Dedifferentiated amniotic fluid mesenchymal stem cell (primary cell): Measurements from ENCODE around the gene FBLN5.

ENCODE experiments used
- DNase-seq: peaks from one replicate; pipeline ENCODE4 v3.0.0-alpha.2; 2016; ENCODE audit errors: extremely low spot score

The FBLN5 gene

GRCh38 chr14:91947475-91948184, at the start of gene FBLN5:
FBLN5 (minus strand) TSS chr14:91947694; CDS start chr14:91947229, 465 bp downstream.
- DNase-seq = peak; percentile 95

- DNase-seq = peak; percentile 61
Measured at GRCh38 chr14:91996948-91997371, 49.5 kb upstream of the FBLN5 start.

- no peak for DNase-seq
Measured at GRCh38 chr14:91987192-91987591, 39.7 kb upstream of the FBLN5 start.

GRCh38 chr14:91985521-91986255, 38.2 kb upstream of the FBLN5 start:
- DNase-seq = no peak

- no peak for DNase-seq
Measured at GRCh38 chr14:91985008-91985407, 37.5 kb upstream of the FBLN5 start.

GRCh38 chr14:91983588-91983987, 36.1 kb upstream of the FBLN5 start:
- DNase-seq = no peak

- peak; percentile 89 for DNase-seq
Measured at GRCh38 chr14:91980157-91980556, 32.7 kb upstream of the FBLN5 start.

GRCh38 chr14:91977884-91978283, 30.4 kb upstream of the FBLN5 start:
- DNase-seq = no peak

- DNase-seq = no peak
Measured at GRCh38 chr14:91975763-91976162, 28.3 kb upstream of the FBLN5 start.

GRCh38 chr14:91971188-91971778, 23.8 kb upstream of the FBLN5 start:
- no peak for DNase-seq

- no peak for DNase-seq
Measured at GRCh38 chr14:91968280-91968679, 20.8 kb upstream of the FBLN5 start.

GRCh38 chr14:91964724-91965123, 17.2 kb upstream of the FBLN5 start:
- no peak for DNase-seq

- DNase-seq = no peak
Measured at GRCh38 chr14:91964011-91964410, 16.5 kb upstream of the FBLN5 start.

GRCh38 chr14:91963465-91963864, 16.0 kb upstream of the FBLN5 start:
- DNase-seq = no peak

- DNase-seq = no peak
Measured at GRCh38 chr14:91961297-91962220, 14.1 kb upstream of the FBLN5 start.

GRCh38 chr14:91957876-91958313, 10.4 kb upstream of the FBLN5 start:
- no peak for DNase-seq

- DNase-seq = no peak
Measured at GRCh38 chr14:91956616-91957015, 9.1 kb upstream of the FBLN5 start.

- DNase-seq = no peak
Measured at GRCh38 chr14:91955168-91955567, 7.7 kb upstream of the FBLN5 start.

- DNase-seq = no peak
Measured at GRCh38 chr14:91953170-91953985, 5.9 kb upstream of the FBLN5 start.

- peak; percentile 44 for DNase-seq
Measured at GRCh38 chr14:91946622-91947474, 646 bp downstream of the FBLN5 start.
